Stimulated activated CD4-positive, alpha-beta T cell treated with anti-CD3 and anti-CD28 coated beads, Interleukin-1b, Interleukin-23, amount 100 ng/mL, for 24 hours (primary cell): ENCODE measurements around the gene INPP5A.

Experiments
- DNase-seq, 4 experiments: peaks; one replicate each; pipeline ENCODE4 v3.0.0-alpha.2; 2020; ENCODE audit warnings: low read depth in 4 of 4, low spot score in 1 of 4

Gene INPP5A

DNA sequence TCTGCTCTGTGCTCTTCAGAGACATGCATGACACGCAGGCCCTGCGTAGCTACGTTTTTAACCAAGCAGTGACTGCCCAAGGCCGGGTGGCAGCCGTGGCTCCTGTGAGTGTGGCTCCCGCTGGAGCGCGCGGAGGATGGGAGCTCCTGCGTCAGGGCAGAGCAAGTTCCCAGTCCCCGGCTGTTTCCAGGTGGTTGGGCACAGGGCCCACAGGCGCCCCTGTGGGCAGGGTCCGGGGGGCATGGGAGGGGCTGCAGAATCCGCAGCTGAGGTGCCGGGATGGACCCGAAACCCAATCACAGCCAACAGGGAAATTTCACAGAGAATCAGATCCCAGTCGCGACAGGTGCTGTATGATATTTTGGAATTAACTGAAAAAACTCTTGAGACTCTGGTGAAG lies 238.6 kb downstream of the INPP5A start:
- no peak for DNase-seq

DNA sequence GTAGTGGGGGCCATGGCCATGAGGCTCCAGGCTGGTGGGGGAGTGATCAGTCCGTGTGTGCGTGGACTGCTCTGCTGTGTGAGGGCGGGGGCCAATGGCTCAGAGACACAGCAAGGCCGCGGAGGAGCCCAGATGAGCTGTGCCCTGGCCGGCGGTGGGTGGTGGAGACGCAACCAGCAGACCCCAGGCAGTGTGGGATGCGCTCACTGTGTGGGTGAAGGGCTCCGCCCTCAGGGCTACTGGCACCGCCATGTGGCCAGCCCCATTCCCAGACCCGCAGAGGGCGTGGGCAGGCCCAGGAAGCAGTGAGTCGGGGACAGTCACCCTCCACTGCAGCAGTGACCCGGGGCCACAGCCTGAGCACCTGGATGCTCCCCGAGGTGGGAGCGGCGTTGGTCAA lies 239.2 kb downstream of the INPP5A start:
- DNase-seq, result no peak

DNA sequence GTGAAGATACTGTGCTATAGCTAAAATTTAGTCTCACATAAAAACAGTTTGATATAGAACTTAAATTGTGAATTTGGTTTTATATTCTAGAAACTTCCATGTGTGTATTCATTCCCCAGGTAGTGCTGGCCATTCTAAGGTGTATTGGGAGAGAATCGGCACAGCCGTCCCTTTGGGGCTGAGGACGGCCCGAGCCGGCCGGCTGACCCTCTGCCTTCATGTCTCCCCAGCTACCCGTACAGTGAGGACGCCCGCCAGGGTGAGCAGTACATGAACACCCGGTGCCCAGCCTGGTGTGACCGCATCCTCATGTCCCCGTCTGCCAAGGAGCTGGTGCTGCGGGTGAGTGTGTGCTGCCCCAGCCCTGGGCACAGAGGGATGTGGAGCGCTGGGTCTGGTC lies 239.9 kb downstream of the INPP5A start:
- no peak for DNase-seq

DNA sequence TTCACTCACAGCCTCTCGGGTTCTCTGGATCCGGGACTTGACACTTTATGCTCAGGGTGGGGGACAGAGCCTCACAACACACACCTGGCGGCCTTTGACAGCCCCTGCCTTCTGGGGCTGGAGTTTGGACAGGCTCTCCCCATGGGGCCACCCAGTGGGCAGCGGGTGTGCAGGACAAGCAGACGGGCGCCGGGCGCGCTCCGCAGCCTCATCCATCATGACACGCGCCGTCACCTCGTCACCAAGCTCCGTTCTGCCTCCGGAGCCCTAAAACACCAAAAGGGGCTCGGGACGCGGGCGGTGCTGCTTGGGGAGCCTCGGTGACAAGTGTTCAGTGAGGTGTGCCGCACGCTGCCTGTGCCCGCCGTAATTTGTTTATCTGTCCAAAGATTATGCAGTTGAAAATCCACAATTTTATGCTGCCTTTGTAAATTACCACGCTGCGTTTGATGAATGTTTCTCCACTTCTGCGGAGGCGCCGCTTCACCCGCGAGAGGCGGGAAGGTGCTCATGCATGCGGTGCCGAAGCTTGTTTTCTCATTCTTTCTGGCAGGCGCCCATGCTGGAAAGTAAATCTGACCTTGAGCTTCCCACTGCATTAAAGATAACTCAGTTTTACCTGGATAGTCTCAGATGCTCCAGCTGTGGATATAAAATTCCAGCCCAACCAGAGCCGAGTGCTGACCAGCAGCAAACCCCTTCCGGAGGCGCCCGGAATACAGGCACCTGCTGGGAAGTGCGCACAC lies 242.1 kb downstream of the INPP5A start:
- no peak for DNase-seq

DNA sequence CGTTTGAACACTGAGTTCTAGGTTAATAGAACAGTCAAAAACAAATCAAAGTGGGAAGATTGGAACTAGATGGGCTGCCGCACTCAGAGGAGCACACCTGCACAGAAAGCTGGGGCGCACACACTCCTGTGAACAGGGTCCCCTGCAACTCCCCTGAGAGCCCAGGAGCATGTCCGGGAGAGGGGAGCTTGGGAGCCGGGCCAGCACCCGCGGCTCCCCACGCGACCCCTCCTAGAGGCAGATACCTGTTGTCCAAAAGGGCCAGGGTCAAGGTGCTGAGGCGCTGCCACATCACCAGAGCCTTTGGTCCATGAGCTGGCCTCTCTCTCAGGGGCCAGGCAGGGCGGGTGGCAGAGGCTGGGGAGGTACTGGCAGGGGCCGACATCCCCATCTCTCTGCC lies 242.8 kb downstream of the INPP5A start:
- no peak for DNase-seq

DNA sequence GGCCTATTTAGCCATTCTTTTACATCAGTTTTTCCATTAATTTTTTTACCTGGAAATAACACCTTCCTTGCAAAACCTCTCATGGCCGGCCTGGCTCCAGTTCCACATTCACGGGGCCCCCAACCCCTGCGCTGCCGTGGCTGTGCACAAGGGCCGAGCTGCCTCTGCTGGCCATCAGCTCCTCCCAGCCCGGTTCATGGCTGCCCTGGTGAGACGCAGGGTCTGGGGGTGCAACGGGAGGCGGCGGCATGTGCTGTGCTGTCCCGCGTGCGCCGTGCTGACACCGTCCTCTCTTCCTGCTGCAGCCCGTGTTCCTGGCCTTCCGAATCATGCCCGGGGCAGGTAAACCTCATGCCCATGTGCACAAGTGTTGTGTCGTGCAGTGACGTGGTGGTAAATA lies 244.0 kb downstream of the INPP5A start:
- DNase-seq, result no peak

DNA sequence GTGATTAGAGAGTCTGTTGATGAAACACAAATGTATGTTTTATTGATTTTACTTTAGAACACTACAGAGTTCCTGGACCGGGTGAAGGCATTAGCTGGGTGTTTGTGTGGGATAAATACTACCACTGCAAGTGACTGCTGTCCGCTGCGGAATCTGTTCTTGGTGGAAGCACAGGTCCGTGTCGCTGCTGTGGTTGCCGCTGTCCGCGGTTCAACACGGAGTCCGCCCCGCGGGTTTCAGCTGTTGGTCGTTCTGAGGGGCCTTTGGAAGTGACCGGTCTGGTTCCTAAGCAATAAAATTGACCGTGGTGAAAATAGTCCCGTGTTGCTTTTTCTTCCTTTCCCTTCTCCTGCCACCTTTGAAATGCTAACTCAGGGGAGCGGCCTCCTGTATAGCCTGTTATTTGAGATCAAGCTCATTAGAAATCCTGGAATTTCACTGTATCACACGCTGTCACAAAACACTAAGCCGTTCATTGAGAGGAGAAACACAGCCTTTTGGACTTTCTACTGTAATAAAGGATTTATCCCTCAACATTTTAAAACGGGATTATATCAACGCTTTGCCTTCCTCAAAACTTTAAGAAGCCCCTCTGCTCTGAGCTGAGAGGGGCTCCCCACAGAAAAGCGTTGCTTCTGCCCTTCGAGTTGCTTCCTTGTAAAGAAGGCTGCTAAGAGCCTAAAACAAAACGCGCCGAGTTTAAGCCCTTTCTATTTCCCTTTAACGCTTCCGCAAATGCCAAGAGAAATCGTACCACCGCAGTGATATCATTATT lies 245.8 kb downstream of the INPP5A start:
- DNase-seq, result no peak

DNA sequence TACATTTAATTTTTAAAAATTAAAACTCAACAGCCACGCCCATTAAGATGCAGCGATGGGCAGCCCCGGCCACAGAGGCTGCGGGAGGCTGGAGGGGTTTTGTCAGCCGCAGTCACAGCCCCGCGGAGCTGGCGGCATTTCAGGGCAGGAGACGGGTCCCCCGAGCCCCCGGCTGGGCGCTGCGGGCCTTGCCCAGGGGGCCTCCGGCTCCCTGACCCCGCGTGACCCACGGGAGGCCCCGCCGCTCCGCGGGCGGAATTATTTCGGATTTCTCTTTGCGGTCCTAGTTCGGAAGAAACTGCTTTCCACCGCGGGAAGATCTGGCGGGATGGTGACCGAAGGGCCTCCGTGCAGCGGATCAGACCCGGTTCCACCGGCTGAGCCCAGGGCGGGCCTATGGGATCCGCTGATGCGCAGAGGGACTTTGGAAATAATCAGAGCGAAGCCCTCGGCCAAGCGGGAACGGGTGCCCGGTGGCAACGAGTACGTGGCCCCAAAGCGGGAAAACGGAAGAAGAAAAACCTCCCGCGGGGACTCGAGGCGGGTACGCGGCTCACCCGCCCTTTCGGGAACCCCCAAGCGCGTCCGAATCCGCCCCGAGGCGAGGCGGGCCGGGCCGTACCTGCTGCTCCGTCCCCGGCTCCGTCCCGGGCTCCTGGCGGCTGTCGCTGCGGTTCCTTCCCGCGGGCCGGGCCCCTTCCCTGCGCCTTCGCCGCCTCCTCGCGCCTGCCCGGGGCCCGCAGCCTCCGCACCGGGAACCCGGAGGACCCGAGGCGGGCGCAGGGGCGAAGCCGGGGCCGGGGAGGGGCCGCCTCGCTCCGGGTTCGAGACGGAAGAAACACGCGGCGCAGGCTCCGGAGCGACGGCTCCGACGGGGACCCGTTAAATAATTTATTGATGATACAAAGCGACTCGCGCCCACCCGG lies 246.6 kb downstream of the INPP5A start:
- no peak for DNase-seq

DNA sequence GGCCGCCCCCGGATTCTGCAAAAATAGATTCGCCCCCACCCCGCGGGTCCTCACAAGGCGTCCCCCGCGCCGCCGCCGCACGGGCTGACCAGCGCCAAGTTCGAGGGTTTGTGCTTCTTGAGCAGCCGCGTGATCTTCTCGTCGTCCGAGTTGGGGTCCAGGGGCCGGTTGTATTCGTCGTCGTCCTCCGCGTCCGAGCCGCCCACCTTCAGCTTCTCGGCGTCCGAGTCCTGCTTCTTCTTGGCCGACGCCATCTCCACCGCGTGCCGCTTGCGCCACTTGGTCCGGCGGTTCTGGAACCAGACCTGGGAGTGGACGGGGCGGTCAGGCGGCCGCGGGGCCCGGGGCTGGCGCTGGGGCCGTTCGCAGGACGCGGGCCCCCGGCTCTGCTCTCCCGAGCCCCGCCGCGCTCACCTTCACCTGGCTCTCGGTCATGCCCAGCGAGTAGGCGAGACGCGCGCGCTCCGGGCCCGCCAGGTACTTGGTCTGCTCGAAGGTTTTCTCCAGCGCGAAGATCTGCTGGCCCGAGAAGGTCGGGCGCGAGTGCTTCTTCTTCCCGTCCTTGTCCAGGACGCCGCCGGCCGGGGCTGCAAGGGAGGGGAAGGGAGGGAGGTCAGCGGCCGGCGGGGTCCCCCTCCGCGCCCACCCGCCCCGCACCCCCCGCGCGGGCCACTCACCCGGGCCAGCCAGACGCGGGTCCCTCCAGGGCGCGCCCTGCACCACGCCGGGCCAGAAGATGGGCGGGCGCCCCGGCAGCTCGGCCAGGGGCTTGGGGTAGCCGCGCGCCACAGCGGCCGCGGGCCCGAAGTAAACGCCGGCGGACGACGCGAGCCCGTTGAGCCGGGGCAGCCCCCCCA lies 247.5 kb downstream of the INPP5A start:
- no peak for DNase-seq

DNA sequence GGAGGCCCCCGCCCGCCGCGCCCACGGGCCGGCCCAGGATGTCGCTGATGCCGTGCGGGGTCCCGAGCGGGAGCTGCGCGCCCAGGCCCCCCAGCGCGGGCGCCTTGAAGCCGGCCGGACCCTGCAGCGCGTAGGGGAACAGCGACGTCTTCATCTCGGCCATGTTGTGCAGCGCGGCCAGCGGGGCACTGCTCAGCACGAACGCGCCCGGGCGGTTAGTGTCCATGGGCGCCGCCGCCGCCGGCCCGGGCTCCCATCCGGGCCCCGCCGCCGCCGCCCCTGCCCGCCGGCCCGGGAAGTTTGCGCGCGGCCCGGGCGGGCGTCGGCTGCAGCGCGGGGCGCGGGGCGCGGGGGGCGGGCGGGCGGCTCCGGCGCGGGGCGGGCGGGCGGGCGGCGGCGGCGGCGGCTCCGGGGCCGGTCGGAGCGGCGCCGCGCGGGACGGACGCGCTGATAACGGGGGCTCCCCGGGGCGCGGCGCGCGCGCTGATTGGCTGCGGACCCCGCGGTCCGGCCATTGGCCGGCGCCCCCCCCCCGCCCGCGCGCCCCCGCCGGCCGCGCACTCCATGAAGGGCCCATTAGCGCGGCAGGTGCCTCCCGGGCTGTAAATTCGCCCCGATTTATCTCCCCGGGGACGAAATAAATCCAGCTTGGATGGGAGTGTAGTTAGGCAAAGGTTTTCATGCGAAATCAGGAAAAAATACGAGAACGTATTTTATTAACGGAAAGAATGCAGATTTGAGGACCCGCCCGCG lies 248.3 kb downstream of the INPP5A start, which contains the start of gene NKX6-2:
NKX6-2 (minus strand) TSS at position 425 of the 753 bp plus-strand sequence; CDS start at position 226, 199 bp downstream.
- no peak for DNase-seq

DNA sequence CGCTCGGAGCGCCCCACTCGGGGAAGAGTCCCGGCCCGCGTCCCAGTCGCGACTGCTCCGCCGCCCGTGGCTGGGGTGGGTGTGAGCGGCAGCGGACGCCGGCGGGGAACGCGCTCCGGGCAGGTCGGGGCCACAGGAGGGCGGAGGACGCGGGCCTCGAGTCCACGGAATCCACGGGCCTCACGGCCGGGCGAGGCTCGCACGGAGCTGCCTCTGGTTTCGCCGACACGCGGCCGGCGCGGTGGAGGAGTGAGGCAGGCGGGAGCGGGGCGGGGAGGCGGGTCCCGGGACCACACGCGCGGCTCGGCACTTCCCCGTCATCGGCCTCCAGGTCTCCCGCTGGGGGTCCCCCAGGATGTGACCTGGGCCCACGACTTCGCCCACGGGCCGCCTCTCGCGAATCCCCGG lies 248.9 kb downstream of the INPP5A start:
- no peak for DNase-seq

DNA sequence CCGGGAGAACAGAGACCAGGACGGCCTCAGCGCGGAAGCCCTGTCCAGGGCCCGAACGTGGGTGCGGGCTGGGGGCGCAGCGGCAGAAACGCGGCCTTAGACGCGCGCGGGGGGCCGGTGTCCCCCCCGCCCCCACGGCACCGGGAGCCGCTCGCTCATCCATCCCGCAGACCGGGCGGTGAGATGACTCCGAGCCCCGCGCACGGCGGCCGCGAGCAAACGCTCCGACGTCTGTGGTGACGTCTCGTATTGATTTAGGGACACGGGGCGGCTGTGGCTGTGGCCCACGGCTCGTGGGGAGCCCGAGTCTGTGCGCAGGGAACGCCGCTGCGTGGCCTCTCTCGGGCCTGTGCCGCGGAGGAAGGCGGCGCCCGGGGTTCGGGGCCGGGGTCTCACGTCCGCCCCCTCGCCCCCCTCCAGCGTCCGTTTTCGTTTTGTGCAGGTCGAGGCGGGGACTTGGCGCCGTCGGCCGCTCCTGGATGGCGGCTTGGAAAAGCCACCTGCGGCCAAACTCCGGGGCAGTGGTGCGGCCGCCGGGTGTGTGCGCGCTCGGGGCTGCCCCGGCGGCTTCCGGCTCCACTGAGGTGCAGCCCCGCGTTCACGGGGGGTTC lies 249.4 kb downstream of the INPP5A start:
- DNase-seq, result no peak

DNA sequence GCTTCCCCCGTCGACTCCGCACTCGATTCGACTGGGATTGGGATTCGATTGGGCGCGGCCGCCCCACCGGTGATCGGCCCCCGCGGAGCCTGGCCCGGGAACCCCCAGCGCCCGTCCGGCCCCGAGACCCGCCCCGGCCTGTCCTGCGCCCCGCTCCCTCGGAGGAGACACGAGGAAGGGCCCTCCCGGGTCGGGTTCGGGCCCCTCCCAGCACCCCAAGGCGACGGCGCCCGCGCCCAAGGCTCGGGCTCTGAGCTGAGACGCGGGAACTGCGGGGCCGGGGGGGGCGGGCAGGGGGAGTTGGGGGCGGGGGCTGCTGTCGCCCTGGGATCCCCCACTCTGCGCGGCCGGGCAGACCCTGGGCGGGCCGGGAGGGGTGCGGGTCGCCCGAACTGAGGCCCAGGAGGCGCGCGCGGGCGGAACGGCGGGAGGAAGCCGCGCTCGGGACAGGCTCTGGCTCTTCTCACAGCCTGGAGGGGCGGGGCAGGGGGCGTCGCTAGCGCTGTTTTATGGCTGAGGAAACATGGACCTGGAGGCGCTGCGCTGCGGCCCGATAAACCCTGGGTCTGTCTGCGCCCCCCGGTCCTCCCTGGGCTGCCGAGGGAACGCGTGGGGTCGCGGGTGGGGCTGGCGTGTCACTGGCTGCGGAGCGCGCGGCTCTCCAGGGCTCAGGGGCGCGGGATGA lies 250.1 kb downstream of the INPP5A start:
- peak in 1 of 4 experiments; percentile 13 for DNase-seq

DNA sequence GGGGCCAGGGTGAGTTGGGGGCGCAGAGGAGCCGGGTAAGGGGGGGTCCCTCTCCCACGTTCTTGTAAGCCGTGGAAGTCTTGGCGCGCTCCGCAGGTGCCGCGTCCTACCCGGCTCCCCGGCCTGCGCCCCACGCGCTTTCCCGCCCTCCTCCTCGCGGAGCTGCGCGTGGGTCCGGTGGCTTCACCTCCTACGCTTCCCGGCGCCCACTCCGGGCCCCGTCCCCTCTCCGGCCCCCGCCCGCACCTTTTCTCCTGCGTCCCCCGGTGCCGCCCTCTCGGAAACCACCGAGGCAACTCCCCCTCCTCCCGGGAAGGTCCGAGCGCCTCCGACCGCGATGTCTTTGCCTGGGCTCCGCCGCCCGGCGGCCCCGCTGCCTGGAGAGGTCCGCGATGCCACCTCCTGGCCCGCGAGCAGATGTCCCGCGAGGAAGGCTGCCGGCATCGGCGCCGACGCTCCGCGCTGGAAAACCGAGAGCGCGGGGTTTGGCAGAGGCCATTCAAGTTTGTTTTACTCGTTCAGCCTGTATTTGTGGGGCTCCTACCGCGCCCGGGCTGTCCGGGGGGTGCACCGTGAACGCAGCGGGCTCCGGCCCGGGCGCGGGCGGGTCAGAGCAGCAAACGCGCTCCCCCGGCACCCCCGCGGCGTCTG lies 250.7 kb downstream of the INPP5A start:
- no peak for DNase-seq

DNA sequence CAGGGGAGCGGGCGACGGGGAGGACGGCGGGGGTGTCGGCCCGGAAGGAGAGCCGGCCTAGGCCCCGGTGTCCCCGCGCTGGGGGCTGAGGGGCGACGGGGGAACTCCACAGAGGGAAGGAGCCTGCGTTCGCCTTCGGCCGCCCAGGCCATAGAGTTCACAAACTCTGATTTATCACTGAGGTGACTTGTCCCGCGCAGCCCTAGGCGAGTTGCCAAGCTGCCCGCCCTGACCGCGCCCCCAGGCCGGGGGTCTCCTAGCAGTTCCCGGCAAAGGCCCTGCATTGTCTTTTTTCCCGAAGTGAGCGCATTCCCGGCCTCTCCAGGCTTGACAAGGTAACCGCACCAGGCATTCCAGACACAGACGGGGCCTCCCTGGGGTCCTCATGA lies 251.2 kb downstream of the INPP5A start:
- DNase-seq, result no peak

DNA sequence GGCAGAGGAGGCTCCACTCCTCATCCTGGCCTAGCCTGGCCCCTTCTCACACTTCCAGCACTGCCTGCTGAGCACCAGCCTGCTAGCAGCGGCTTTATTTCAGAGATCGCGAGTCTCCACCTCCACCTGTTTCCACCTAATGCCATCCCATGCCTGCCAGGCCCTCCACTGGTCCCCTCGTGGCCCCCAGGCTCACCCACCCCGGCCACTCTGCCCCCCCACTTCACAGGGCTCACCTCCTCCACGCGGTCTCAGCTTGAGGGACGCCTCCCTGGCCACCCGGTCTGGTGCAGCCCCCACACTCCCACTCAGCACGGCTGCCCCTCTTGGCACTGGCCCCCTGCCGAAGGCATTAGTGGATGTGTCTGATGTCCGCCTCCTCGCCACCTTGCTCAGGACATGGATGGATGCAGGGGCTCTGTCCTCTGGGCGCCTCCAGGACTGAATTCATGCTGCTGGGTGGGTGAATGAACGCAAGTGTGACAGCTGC lies 252.1 kb downstream of the INPP5A start:
- DNase-seq, result no peak

DNA sequence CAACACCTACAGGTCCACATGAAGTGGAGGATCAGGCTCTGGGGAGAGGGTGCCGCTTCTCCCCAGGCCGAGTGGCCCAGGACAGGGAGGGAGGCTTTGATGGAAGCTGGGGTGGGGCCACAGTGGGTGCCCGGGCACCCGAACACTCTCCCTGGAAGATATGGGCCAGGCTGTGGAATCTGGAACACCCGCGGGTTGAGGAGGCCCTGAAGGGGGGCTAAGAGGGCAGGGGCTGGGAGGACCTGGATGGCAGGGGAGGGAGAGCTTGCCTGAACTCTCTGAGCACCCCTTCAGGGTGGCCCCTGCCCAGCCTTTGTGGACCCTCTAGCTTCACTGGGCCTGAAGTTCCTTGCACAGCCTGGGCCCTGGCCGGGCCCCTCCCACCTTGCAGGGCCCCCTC lies 252.9 kb downstream of the INPP5A start:
- DNase-seq, result no peak
